GM21447 (cell line): Measurements from ENCODE around the gene MBD3L1.

Experiments
- ATAC-seq: cut with Tn5 transposase; IDR thresholded peaks from one replicate; pipeline ENCODE4 v1.9.1; 2021; ENCODE audit not compliant: unreplicated experiment

The MBD3L1 gene

DNA sequence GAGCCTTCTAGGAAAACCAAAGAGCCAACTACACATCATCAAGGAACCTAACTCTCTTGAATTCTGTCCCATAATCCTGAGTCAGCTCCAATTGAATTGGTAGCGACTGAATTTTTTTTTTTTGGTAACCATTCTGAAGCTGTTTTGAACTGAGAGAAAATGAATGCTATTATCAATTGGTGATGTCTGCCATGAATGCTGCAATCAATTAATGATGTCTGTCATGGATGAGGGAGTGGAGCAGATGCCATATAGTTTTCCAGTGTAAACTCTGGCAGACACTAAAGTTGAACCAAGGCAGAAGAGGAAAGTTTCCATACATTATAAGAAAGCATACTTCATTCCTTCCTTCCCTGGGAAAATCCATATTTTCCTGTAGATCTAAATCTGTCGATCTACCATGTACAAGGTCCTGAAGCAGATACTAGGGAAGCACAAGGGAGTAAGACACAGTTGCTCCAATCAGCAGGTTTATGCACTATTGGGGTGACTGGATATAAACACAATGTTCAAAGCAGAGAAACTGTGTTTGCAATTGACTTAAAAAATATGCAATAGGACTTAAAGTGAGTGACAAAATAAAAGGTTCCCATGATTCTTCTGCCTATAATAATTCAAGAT lies 48.8 kb downstream of the MBD3L1 start:
- ATAC-seq = no peak

DNA sequence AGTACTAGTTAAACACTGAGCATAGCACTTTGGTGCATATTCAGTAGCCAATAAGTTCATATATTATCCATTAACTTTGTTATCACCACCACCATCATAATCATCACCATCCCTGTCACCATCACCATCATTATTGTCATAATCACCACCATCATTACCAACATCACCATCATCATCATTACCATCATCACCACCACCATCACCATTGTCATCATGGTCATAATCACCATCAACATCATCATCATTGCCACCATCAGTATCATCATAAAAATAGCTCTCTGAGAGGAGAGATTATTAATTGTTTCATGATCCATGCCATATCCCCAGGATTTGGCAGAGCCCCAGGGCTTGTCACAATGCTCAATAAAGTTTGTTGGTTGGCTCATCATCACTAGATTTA lies 49.3 kb downstream of the MBD3L1 start:
- no peak for ATAC-seq

DNA sequence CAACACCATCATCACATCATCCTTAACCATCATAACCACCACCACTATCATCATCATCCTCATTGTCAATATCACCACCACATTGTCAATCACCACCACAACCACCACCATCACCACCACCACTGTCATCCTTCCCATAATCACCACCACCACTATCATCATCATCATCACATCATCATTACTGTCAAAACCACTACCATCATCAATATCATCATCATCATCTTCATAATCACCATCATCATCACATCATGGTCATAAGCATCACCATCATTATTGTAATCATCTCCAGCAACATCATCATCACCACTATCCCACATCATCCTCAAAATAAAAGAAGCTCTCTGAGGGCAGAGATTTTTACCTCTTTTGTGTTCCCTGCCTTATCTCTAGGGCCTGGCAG lies 52.2 kb downstream of the MBD3L1 start:
- ATAC-seq = no peak

- no peak for ATAC-seq
Observed at GRCh38 chr19:8887364-8887763, 55.2 kb downstream of the MBD3L1 start.

- no peak for ATAC-seq
Observed at GRCh38 chr19:8890260-8890659, 58.1 kb downstream of the MBD3L1 start.
